Heart left ventricle (tissue), 16 donors: ENCODE measurements around the gene PLXNB1. TPM values are rescaled to one million over a fixed set of nuclear protein-coding genes. Genes with fewer than 3 reads are reported as not detected.
"Not testable (repeated sequence)": the region's sequence is repeated elsewhere in the genome, so short reads cannot be mapped to it uniquely, and the experiment has no call there.

ENCODE experiments used
- ATAC-seq, 4 donors: fragments of 200-7000 bp; cut with Tn5 transposase; one replicate each; pipeline ENCODE4 v1.9.1; 2020 to 2022; ENCODE audit warnings: moderate library complexity in 4 of 4, mild to moderate bottlenecking in 3 of 4, moderate number of reproducible peaks in 1 of 4
- DNase-seq, 5 donors: peaks; one replicate each; pipeline ENCODE4 v3.0.0-alpha.2; 2020
- H3K27ac ChIP-seq, 12 donors: fragments of 200-600 bp; sonication (generic) in 4 of 12; one replicate each; pipeline versions ENCODE4 v1.5.0 to v1.8.0; 2016 to 2022; ENCODE audit warnings: mild to moderate bottlenecking in 2 of 12
- H3K27me3 ChIP-seq, 9 donors: fragments of 200-600 bp; sonication (generic) in 2 of 9; one replicate each; pipeline versions ENCODE4 v1.5.1 to v1.8.0; 2016 to 2022; ENCODE audit warnings: mild to moderate bottlenecking in 3 of 9
- H3K36me3 ChIP-seq, 9 donors: fragments of 200-600 bp; sonication (generic) in 2 of 9; one replicate each; pipeline versions ENCODE4 v1.5.0 to v1.8.0; 2018 to 2022; ENCODE audit warnings: mild to moderate bottlenecking in 2 of 9
- H3K4me1 ChIP-seq, 12 donors: fragments of 200-600 bp; sonication (generic) in 4 of 12; one replicate each; pipeline versions ENCODE4 v1.5.0 to v1.8.0; 2016 to 2022; ENCODE audit warnings: mild to moderate bottlenecking in 3 of 12
- H3K4me3 ChIP-seq, 12 donors: fragments of 200-600 bp; sonication (generic) in 4 of 12; one replicate each; pipeline versions ENCODE4 v1.5.0 to v1.8.0; 2017 to 2022; ENCODE audit warnings: mild to moderate bottlenecking in 9 of 12, moderate library complexity in 4 of 12
- H3K9me3 ChIP-seq, 12 donors: fragments of 200-600 bp; sonication (generic) in 4 of 12; one replicate each; pipeline versions ENCODE4 v1.5.0 to v1.8.0; 2016 to 2022; ENCODE audit warnings: mild to moderate bottlenecking in 1 of 12
- POLR2A ChIP-seq, 2 donors: fragments of 450-650 bp; IDR thresholded peaks; one replicate each; pipeline ENCODE4 v1.6.1; 2017; ENCODE audit warnings: antibody characterized with exemption in 2 of 2, mild to moderate bottlenecking in 2 of 2, moderate library complexity in 2 of 2
- WGBS, 4 donors: extraction: QIAGEN DNeasy Blood & Tissue Kit in 2 of 4; methylation state at CpG; one replicate each; pipeline versions ENCODE4 v1.1.5 to v1.1.7; 2013 to 2018; 5-methylcytosine and 5-hydroxymethylcytosine counted together
- intact Hi-C, 10 donors: fragments of 100-400 bp; cut with DNase I; formaldehyde crosslinking; loops; one replicate each; pipeline versions ENCODE4 v1.11.1 to v1.14.2; 2022
- polyA plus RNA-seq, 2 donors: library from polyadenylated mRNA; stranded (reverse); fragments of 200-250 nt; gene quantifications; one replicate each; pipeline ENCODE4 v1.2.3, GENCODE V29; 2013
- total RNA-seq, 9 donors: library from RNA; depleted of rRNA in 2 of 9; stranded (reverse); fragments of >200 nt in 2 of 9; fragmentation: NEBNext Ultra II Directional in 3 of 9; extraction: Animal tissue kit (Norgen Biotek cat#: 25700) in 3 of 9; gene quantifications; one replicate each; pipeline versions ENCODE4 v1.1.0 to v1.2.4, GENCODE V29; 2016 to 2023
- TF ChIP-seq, protein P1 (sequence below), 12 donors: fragments of 200-600 bp; sonication (generic) in 4 of 12; IDR thresholded peaks; one replicate each; pipeline versions ENCODE4 v1.5.0 to v1.8.0; 2018 to 2022; ENCODE audit warnings: antibody characterized with exemption in 12 of 12, mild to moderate bottlenecking in 5 of 12
- donor health status: ischemic (EF 13 %, LVEDD 7.1; RV severe dilation, severe dysfunction).
- donor health status: healthy with polysubstance abuse.
- donor health status: DM: no; HTN: yes; CAD: no.
- donor health status: DM: no; HTN: no; CAD: no.
- donor health status: ischemic (EF 25% LVEDD 6.9; RV normal size, moderate dysfunction).
- donor health status: ischemic (EF 25% LVEDD 5.7; RV mildly dilated, moderate dysfunction).
- donor health status: healthy.
- donor health status: DM: yes; HTN: yes; CAD: no.
- donor health status: ischemic (EF 35%, LVEDD 5.7; RV mildly dilated, moderate dysfunction).
- donor health status: nonischemic (EF 11% LVEDD 7.7; RV severe dilation, severe dysfunction).
- donor health status: DM: yes; HTN: yes; CAD: no.
- donor health status: PGD.
- donor health status: ischemic (EF 29% LVEDD 5.4; RV normal size, mild dysfunction).
- donor health status: nonischemic (EF 23%, LVEDD 6.1; RV moderate dilation, normal function).

The PLXNB1 gene
- total and polyA plus RNA-seq, 11 donors: 28.0 to 71.8 (median 46.4) TPM

DNA sequence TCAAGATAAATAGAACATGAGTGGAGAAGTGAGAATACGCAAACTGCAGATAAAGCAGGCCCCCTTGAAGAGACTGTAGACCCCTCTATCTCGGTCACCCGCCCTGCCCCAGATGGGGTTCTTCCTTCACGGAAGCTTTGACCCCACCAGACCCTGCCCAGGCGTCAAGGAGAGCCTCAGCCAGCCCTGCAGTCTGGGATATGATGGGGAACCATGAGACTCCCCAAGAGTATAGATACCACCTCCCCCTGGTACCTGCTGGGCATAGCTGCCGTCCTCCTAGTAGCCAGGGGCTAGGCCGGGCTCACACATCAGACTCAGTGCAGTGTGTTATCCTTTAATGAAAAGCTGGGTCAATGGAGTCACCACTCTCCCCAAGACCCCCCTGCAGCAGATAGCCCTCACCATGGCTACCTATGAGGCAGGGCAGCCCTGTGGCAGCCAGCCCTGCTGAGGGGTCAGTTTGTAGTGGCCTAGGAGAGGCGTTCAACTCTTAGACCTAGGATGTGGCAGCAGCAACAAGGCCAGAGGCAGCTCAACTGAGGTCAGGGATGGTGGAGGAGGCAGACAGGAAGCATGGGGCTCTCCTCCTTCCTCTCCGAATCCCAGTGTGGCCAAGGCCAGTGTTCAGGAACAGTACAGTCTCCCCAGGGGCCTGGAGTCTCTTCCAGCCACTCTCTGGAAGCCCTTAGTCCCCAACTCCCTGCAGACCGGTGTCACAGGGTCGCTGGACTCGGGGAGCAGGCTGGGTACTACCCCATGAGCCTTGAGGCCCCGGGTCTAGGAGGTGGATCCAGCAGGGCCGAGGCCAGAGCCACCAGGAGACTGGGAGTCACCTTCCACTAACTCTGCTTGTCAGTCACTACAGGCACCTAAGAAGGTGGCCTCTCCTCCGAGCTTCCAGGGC is 26.1 kb downstream of the PLXNB1 start:
- intact Hi-C loops: loop anchor here in 4 of 10 donors (1.0 to 10.0 kb wide), 4 partner anchors 29 to 144 kb away; no protein-coding TSS in a partner anchor
- peaks cover 0 to 11% (median 2%) of the 10 kb centered on the region in 12 donors for H3K4me1 ChIP-seq
- H3K27me3 ChIP-seq: no peaks in the 10 kb centered on the region
- no peaks in the 10 kb centered on the region for H3K9me3 ChIP-seq
- no peak overlapping the region for H3K4me3 ChIP-seq
- peaks cover 0 to 53% (median 37%) of the 10 kb centered on the region in 9 donors for H3K36me3 ChIP-seq
- ATAC-seq (no peak), DNase-seq (peak in 2 of 5 donors; percentile 13 to 44)
- WGBS, 4 donors: 79 to 89% (median 82%) methylated on average over 8 to 15 of the region's 15 CpGs
- TF ChIP-seq POLR2A (IDR thresholded peaks at IDR 0.05): no peak
- TF ChIP-seq, protein P1, sequence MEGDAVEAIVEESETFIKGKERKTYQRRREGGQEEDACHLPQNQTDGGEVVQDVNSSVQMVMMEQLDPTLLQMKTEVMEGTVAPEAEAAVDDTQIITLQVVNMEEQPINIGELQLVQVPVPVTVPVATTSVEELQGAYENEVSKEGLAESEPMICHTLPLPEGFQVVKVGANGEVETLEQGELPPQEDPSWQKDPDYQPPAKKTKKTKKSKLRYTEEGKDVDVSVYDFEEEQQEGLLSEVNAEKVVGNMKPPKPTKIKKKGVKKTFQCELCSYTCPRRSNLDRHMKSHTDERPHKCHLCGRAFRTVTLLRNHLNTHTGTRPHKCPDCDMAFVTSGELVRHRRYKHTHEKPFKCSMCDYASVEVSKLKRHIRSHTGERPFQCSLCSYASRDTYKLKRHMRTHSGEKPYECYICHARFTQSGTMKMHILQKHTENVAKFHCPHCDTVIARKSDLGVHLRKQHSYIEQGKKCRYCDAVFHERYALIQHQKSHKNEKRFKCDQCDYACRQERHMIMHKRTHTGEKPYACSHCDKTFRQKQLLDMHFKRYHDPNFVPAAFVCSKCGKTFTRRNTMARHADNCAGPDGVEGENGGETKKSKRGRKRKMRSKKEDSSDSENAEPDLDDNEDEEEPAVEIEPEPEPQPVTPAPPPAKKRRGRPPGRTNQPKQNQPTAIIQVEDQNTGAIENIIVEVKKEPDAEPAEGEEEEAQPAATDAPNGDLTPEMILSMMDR (IDR thresholded peaks at IDR 0.05): no peak
- peak overlapping the region in 2 of 12 donors; percentile 65 to 86 for H3K27ac ChIP-seq

DNA sequence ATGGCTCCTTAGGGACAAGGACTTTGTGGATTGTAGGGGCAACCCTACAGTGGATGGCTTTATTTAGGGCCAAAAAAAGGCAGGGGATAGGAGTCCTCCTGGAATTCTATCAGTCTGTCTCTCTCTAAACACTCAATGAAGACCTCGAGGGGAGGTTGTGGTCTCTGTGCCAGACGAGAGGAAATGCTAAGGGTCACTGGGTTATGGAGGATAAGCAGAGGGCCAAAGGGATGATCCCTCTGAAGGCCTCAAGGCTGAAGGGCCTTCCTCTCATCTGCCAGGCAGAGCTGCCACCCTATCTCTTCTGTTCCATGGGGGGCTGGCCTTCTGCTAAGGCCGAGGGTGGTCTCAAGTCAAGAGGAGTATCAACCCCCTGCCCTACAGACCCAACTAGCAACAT is 27.0 kb downstream of the PLXNB1 start:
- intact Hi-C loops: loop anchor here in 4 of 10 donors (1.0 to 10.0 kb wide), 4 partner anchors 30 to 144 kb away; no protein-coding TSS in a partner anchor
- TF ChIP-seq, protein P1 (IDR thresholded peaks at IDR 0.05): no peak
- no peak for TF ChIP-seq POLR2A (IDR thresholded peaks at IDR 0.05)
- Histone ChIP-seq H3K36me3 (peaks cover 0 to 46% (median 33%) of the 10 kb centered on the region in 9 donors), H3K4me1 (peaks cover 0 to 11% (median 2%) of the 10 kb centered on the region in 12 donors), H3K27ac (peak overlapping the region in 4 of 12 donors; percentile 16 to 86 (median 43)), H3K27me3 (no peaks in the 10 kb centered on the region), H3K9me3 (no peaks in the 10 kb centered on the region), H3K4me3 (no peak overlapping the region)
- 50 to 58% (median 57%) methylated on average over 3 of the region's 3 CpGs for WGBS, 4 donors
- DNase-seq: no peak
- ATAC-seq: no peak

DNA sequence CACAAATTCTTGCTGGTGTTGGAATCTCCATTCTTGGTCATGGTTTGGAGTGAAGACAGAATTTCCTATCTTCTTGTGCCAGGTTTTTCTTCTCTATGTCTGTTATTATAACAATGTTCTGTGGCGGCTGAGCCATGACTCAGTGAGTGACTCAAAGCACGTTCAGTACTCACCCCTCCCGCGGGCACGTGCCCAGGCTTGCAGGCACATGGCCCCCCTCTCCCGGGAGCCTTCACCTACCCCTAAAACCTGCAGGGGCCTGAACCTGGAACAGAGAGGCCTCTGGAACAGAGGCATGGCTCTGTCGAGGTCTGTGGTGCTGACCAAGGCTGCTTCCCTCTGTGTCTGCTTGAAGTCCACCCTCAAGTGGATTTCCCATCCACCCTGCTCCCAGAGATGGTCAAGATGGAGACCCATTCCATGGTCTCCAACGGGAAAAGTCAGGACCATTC is 27.6 kb downstream of the PLXNB1 start:
- no peak for TF ChIP-seq POLR2A (IDR thresholded peaks at IDR 0.05)
- TF ChIP-seq, protein P1 (IDR thresholded peaks at IDR 0.05): no peak
- intact Hi-C loops: loop anchor here in 4 of 10 donors (2.0 to 10.0 kb wide), 3 partner anchors 30 to 145 kb away; no protein-coding TSS in a partner anchor
- peak overlapping the region in 6 of 12 donors; percentile 1 to 86 (median 25) for H3K27ac ChIP-seq
- DNase-seq: peak in 3 of 5 donors; percentile 61 to 86 (median 75)
- 39 to 65% (median 50%) methylated on average over 8 of the region's 8 CpGs for WGBS, 4 donors
- H3K36me3 ChIP-seq: peaks cover 0 to 40% (median 31%) of the 10 kb centered on the region in 9 donors
- peaks cover 0 to 11% (median 2%) of the 10 kb centered on the region in 12 donors for H3K4me1 ChIP-seq
- peak; percentile 33 to 82 (median 66) for ATAC-seq
- no peak overlapping the region for H3K4me3 ChIP-seq
- no peaks in the 10 kb centered on the region for H3K27me3 ChIP-seq
- H3K9me3 ChIP-seq: no peaks in the 10 kb centered on the region

DNA sequence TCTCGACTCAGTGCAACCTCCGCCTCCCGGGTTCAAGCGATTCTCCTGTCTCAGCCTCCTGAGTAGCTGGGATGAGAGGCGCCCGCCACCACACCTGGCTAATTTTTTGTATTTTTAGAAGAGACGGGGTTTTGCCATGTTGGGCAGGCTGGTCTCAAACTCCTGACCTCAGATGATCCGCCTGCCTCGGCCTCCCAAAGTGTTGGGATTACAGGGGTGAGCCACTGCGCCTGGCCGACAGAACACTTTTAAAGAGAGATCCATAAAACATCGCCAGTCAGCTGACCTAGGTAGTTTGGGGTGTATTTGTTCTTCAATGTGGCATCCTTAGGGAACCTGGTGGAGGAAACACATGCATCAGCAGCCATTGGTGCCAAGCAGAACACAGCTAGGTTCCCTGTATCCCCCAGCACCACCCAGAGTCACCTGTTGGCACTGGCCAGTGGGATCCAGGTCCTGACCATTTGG is 28.4 kb downstream of the PLXNB1 start:
- not testable (repeated sequence) for H3K27me3 ChIP-seq, DNase-seq, ATAC-seq, H3K4me3 ChIP-seq, H3K9me3 ChIP-seq
- intact Hi-C loops: loop anchor here (1.0 to 10.0 kb wide), 10 partner anchors 33 to 147 kb away; no protein-coding TSS in a partner anchor
- Histone ChIP-seq H3K36me3 (peaks cover 0 to 32% (median 23%) of the 10 kb centered on the region in 9 donors), H3K4me1 (peaks cover 0 to 11% (median 2%) of the 10 kb centered on the region in 12 donors), H3K27ac (peak overlapping the region in 5 of 12 donors; percentile 1 to 86 (median 33))
- 90 to 95% (median 94%) methylated on average over 12 of the region's 12 CpGs for WGBS, 4 donors
